ENCODE data around the gene SLC6A19.

- TF ChIP-seq POLR2A (IDR thresholded peaks at IDR 0.05; ENCODE audit: low read length) (no peak), GATA1 (IDR thresholded peaks at IDR 0.05; ENCODE audit: low read depth, low read length) (no peak)
Observed at GRCh38 chr5:1171340-1171941, 30.0 kb upstream of the SLC6A19 start.

Data from erythroblast (primary cell).